BLaER1 treated with 17β-estradiol and CSF1 and Interleukin-3, amounts not matched to agents 10 nM and 100 nM (cell line): ENCODE data around the gene STXBP4.
"Not testable (repeated sequence)": the region's sequence is repeated elsewhere in the genome, so short reads cannot be mapped to it uniquely, and the experiment has no call there.

Source experiments
- H3K27ac ChIP-seq, 11 experiments: shearing (Covaris generic); formaldehyde crosslinking; 2 replicates each; pipeline ENCODE4 v1.8.1; 2022
- H3K27me3 ChIP-seq, 11 experiments: shearing (Covaris generic); formaldehyde crosslinking; 2 replicates each; pipeline ENCODE4 v1.8.1; 2022
- H3K36me3 ChIP-seq, 11 experiments: shearing (Covaris generic); formaldehyde crosslinking; 2 replicates each; pipeline ENCODE4 v1.8.1; 2022
- H3K4me1 ChIP-seq, 10 experiments: shearing (Covaris generic); formaldehyde crosslinking; 2 replicates each; pipeline ENCODE4 v1.8.1; 2022
- H3K4me2 ChIP-seq, 11 experiments: shearing (Covaris generic); formaldehyde crosslinking; 2 replicates each; pipeline ENCODE4 v1.8.1; 2022
- H3K4me3 ChIP-seq, 10 experiments: shearing (Covaris generic); formaldehyde crosslinking; 2 replicates each; pipeline ENCODE4 v1.8.1; 2022
- H3K9ac ChIP-seq, 11 experiments: shearing (Covaris generic); formaldehyde crosslinking; 2 replicates each; pipeline ENCODE4 v1.8.1; 2022
- H3K9me3 ChIP-seq, 11 experiments: shearing (Covaris generic); formaldehyde crosslinking; replicated peaks in 1 of 11; 2 replicates each; pipeline ENCODE4 v1.8.1; 2022
- H4K20me1 ChIP-seq, 11 experiments: shearing (Covaris generic); formaldehyde crosslinking; 2 replicates each; pipeline ENCODE4 v1.8.1; 2022
- Cebpa-rat ChIP-seq, 11 experiments: shearing (Covaris generic); IDR thresholded peaks; 2 replicates each; pipeline ENCODE4 v1.8.1; 2022

The STXBP4 gene

DNA sequence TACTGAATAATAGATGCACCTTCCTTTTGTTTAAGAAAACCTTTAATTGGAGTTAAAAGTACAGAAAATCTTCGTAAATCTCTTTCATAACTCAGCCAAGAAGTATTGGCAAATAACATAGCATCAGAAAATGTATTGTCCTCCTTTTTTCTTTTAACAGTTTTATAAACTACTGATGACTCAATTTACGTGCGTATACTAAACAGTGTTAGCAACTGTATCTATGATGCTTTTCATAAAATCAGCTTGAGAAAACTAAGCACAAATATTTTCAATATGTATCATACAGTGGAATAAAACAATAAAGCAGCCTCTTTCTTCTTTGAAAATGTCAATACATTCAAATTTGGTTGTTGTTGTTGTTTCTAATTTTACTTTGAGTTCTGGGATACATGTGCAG, 88.6 kb downstream of the STXBP4 start:
- TF ChIP-seq Cebpa-rat (IDR thresholded peaks at IDR 0.05) = no peak
- Histone ChIP-seq H3K36me3 (no peaks in the 10 kb centered on the region), H4K20me1 (no peaks in the 10 kb centered on the region), H3K9me3 (no peaks in the 10 kb centered on the region), H3K4me3 (no peak overlapping the region), H3K4me2 (no peak overlapping the region), H3K27ac (no peak overlapping the region), H3K4me1 (no peaks in the 10 kb centered on the region), H3K9ac (no peak overlapping the region), H3K27me3 (no peaks in the 10 kb centered on the region)

DNA sequence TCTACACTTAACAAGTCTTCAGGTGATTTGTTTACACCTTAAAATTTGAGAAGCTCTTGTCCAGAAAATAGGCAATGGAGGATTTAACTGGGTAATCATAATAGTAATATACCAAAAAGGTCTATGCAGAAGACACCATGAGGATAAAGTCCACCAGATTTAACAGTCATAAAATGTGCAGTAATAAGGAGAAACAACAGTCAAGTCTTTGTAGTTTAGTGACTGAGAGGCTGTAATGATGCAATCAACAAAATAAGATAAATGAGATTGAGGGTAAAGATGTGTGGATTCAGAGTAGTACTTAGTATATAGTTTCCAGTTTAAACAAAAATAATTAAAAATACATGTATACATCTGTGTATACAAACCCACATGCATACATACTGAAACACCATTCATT, 91.2 kb downstream of the STXBP4 start:
- no peak for TF ChIP-seq Cebpa-rat (IDR thresholded peaks at IDR 0.05)
- no peaks in the 10 kb centered on the region for H3K27me3 ChIP-seq
- H3K9me3 ChIP-seq = no peaks in the 10 kb centered on the region
- H3K36me3 ChIP-seq = no peaks in the 10 kb centered on the region
- H3K4me2 ChIP-seq = no peak overlapping the region
- H3K4me3 ChIP-seq = no peak overlapping the region
- no peak overlapping the region for H3K9ac ChIP-seq
- no peaks in the 10 kb centered on the region for H3K4me1 ChIP-seq
- no peaks in the 10 kb centered on the region for H4K20me1 ChIP-seq
- no peak overlapping the region for H3K27ac ChIP-seq

DNA sequence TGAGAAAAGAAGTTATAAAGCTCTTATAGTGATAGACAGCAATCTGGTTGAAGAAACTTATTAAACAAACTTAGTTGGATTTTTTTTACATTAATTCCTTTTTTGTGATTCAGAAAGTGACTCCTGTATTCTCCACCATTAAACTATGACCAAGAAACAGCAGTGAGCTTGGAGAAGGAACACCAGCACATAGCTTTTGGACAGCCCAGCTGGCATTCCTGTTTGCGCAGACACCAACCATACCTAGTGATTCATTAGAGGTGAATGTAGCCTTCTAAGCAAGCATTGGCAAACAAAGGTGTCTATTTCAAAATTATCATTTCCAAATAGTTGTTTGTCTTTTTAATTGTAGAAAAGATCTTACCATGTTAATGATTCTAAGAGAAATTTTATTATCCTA, 94.4 kb downstream of the STXBP4 start:
- H3K27ac ChIP-seq = no peak overlapping the region
- H3K4me2 ChIP-seq = no peak overlapping the region
- no peaks in the 10 kb centered on the region for H3K4me1 ChIP-seq
- H3K9ac ChIP-seq = no peak overlapping the region
- H3K9me3 ChIP-seq = no peaks in the 10 kb centered on the region
- H3K36me3 ChIP-seq = no peaks in the 10 kb centered on the region
- H3K27me3 ChIP-seq = no peaks in the 10 kb centered on the region
- no peaks in the 10 kb centered on the region for H4K20me1 ChIP-seq
- no peak overlapping the region for H3K4me3 ChIP-seq
- no peak for TF ChIP-seq Cebpa-rat (IDR thresholded peaks at IDR 0.05)

GRCh38 chr17:55063885-55064874, 95.6 kb downstream of the STXBP4 start:
- no peak overlapping the region for H3K27ac ChIP-seq
- no peak overlapping the region for H3K9ac ChIP-seq
- no peaks in the 10 kb centered on the region for H3K27me3 ChIP-seq
- H4K20me1 ChIP-seq = no peaks in the 10 kb centered on the region
- no peak overlapping the region for H3K4me2 ChIP-seq
- H3K4me1 ChIP-seq = no peaks in the 10 kb centered on the region
- H3K9me3 ChIP-seq = no peaks in the 10 kb centered on the region
- no peak overlapping the region for H3K4me3 ChIP-seq
- no peak for TF ChIP-seq Cebpa-rat (IDR thresholded peaks at IDR 0.05)
- H3K36me3 ChIP-seq = no peaks in the 10 kb centered on the region

DNA sequence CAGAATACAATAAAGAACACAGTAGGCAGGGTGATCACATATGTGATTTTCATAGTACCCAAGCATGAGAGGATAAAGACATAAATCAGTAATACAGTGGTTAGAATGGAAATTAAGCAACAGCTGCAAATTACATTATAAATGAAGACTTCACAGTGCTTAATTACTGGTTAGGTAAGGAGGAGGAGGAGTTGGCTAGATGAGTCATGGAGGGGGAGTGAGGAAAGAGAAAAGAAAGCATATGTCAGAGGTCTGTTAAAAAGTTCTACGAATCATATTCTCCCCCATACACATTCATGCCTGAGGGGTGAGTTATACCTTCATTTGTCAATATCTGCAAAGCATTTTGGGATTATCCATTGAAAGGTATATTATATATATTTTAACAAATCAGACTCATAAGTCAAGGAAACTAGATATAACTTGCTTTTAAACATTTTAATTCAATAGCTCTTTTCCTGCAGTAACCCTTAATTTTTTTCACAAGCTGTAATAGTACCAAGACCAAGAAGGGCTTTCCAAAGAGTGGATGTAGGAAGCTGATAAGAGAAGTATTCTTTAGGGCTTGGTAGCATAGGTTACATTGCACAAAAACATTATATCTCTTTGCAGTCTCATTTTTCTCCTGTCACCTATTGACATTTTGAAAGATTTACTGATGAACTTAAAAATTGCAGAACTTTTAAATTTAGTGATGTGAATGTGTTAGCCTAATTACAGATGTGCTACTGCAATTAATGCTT, 99.3 kb downstream of the STXBP4 start:
- Histone ChIP-seq H3K9me3 (no peaks in the 10 kb centered on the region), H3K4me3 (no peak overlapping the region), H3K27ac (no peak overlapping the region), H3K4me2 (no peak overlapping the region), H3K9ac (no peak overlapping the region), H3K4me1 (no peaks in the 10 kb centered on the region), H4K20me1 (no peaks in the 10 kb centered on the region), H3K27me3 (no peaks in the 10 kb centered on the region), H3K36me3 (no peaks in the 10 kb centered on the region; a peak in 1 of 22 replicates)
- no peak for TF ChIP-seq Cebpa-rat (IDR thresholded peaks at IDR 0.05)

DNA sequence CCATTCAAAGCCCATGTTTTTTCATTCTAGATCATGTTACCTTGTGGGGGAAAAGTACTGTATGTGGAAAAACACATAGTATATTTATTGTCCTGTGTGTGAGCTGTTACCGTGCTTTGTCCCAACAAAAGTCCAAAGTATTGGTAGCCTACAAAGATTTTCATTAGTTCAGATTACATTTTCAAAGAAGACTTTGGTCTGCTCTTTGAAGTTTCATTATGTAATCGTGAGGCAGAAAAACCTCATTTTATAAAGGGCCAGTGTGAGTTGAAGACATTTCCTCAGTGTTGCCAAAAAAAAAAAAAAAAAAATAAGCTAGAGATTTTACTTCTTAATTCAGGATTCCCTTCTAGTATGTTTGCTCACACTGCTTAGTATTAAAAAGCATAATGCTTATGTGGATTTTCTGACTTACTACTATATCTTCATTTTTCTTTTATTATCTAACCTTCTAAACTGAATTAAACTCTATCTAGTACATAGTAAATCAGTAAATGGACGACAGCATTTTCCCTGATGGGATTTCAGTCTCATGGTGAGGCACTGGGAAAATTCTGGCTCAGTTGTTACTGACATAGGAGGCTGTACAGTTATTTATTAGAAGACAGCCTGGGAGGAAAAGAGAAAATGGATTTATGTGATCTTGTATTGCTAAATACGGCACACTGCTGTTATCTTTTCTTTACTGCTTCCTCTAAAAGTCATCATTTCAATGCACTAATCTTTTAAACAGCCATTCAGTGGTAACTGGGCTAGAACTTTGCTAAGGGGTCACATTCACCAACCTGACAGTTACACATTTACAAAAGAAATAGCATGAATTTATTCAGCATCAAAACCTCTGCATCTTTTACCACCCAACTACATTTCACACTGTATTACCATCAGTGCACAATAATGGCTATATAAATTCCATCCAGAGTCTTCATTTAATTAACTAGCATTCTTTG, 100.6 kb downstream of the STXBP4 start:
- no peaks in the 10 kb centered on the region for H3K27me3 ChIP-seq
- H4K20me1 ChIP-seq = no peaks in the 10 kb centered on the region
- no peak overlapping the region for H3K27ac ChIP-seq
- TF ChIP-seq Cebpa-rat (IDR thresholded peaks at IDR 0.05) = no peak
- H3K4me1 ChIP-seq = no peaks in the 10 kb centered on the region
- no peak overlapping the region for H3K4me2 ChIP-seq
- no peak overlapping the region for H3K9ac ChIP-seq
- H3K9me3 ChIP-seq = no peaks in the 10 kb centered on the region
- no peaks in the 10 kb centered on the region; a peak in 2 of 22 replicates for H3K36me3 ChIP-seq
- H3K4me3 ChIP-seq = no peak overlapping the region

DNA sequence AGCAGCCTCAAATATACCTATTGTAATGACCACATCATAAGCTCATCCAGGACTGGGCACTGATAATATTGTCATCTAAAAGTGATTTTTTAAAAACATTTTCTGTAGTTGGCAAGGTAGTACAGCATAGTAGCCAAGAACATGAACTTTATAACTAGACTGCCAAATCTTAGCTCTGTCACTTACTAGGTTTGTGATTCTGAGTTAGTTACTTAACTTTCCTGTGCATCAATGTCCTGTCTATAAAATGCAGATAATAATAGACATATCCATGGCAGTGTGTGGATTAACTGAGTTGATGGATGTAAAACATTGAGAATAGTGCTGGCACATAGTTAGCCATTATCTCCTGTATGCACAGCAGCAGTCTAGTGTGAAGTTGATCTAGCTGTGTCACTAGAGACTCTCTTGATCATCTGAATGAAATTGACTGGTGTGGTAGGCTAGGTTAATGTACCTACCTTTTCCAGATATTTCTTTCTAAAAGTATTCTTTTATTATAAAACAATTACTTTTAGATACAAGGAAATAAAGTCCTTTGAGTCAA, 101.5 kb downstream of the STXBP4 start:
- Histone ChIP-seq H3K9me3 (no peaks in the 10 kb centered on the region), H4K20me1 (no peaks in the 10 kb centered on the region), H3K9ac (no peak overlapping the region), H3K4me2 (no peak overlapping the region), H3K27me3 (no peaks in the 10 kb centered on the region), H3K36me3 (no peaks in the 10 kb centered on the region; a peak in 2 of 22 replicates), H3K27ac (no peak overlapping the region), H3K4me3 (no peak overlapping the region), H3K4me1 (no peaks in the 10 kb centered on the region)
- no peak for TF ChIP-seq Cebpa-rat (IDR thresholded peaks at IDR 0.05)

DNA sequence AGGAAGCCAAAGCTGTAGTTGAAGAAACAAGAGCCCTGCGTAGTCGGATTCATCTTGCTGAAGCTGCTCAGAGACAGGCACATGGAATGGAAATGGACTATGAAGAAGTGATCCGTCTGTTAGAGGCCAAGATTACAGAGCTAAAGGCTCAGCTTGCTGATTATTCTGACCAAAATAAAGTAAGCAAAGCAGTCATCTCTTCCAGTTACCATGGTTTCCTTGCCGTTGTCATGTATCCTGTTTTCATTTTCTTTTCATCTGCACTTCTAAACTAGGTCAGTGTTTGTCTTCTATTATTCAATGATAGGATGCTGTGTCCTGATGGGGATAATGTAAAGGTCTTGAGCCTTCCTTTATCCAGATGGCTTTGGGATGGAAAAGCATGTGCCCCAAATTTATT, 104.3 kb downstream of the STXBP4 start:
- Histone ChIP-seq H3K9ac (no peak overlapping the region), H3K4me2 (no peak overlapping the region), H3K4me1 (no peaks in the 10 kb centered on the region), H3K27me3 (no peaks in the 10 kb centered on the region), H3K4me3 (no peak overlapping the region), H4K20me1 (no peaks in the 10 kb centered on the region), H3K27ac (no peak overlapping the region), H3K9me3 (no peaks in the 10 kb centered on the region), H3K36me3 (no peaks in the 10 kb centered on the region; a peak in 2 of 22 replicates)
- no peak for TF ChIP-seq Cebpa-rat (IDR thresholded peaks at IDR 0.05)

DNA sequence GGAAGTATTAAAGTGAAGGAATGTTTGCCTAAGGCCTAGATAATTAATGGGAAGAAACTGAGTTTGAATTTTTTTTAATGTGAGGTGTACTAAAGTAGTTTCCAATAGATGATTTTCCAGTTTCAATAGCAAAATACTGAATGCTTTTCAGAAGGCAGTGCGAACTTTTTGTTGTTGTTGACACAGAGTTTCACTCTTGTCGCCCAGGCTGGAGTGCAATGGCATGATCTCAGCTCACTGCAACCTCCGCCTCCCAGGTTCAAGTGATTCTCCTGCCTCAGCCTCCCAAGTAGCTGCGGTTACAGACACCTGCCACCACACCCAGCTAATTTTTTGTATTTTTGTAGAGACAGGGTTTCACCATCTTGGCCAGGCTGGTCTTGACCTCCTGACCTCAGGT, 104.9 kb downstream of the STXBP4 start:
- H3K27ac ChIP-seq, H3K27me3 ChIP-seq, H3K9me3 ChIP-seq, H3K9ac ChIP-seq, H3K4me3 ChIP-seq, H4K20me1 ChIP-seq, H3K4me1 ChIP-seq, H3K4me2 ChIP-seq, H3K36me3 ChIP-seq: not testable (repeated sequence)
